GM12872 (cell line): Measurements from ENCODE around the gene BCAS3.

Source experiments
- CTCF ChIP-seq: IDR thresholded peaks from 3 replicates; pipeline ENCODE4 v1.5.1; 2011; ENCODE audit warnings: low read depth, mild to moderate bottlenecking, low read length, moderate library complexity; ENCODE audit not compliant: insufficient read depth

Gene BCAS3

DNA sequence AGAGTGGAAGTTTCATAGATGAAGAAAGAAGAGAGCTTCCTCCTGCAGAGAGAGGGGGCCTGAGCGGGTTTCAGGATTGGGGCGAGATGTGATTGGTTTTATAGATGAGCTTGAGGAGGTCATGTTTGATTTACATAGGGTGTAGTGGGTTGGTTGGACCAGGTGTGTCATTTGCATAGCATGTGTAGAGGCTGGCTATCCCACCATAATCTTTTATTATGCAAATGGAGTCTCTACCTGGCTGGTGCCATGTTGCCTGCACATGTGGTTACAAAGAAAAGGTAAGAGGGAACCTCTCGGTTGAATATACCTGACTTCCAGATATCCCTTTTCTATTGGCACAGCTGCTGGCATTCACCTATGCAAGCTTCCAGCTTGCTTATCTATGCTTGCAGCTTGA is 228.1 kb downstream of the BCAS3 start:
- TF ChIP-seq CTCF = no peak

DNA sequence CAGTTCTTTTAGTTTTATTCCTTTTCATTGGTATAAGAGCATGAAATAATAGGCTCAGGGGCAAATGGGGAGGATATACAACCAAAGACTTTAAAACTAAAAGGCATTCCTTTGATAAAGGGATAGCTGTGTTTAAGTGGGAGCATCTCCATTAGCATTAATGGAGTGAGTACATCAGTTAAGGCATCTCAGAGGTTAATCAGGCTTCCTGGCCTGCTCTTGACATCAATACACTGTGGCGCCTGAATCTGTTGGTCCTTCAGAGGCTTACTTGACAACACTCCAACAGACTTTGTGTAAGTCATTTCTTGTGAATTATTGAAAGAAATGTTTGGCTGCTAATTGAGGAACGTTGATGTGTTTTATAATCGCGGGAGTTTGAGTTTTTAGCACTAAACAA is 230.7 kb downstream of the BCAS3 start:
- TF ChIP-seq CTCF = no peak

DNA sequence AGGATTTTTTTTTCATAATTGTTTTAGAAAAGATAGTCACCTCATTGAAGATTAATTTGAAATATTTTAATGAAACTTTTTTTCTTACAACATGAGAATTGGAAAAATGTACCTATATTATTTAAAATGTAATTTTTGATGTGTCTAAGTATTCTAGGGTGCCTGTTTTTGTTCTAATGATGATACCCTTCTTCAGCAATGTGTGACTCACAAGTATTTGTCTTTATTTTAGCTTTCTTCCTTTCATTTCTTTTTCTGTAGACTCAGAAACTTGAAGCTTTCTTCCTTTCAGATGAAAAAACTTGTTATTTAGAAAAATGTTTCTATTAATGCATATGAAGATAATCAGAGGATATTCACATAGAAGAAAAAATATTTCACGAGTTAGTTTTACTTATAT is 231.8 kb downstream of the BCAS3 start:
- no peak for TF ChIP-seq CTCF

DNA sequence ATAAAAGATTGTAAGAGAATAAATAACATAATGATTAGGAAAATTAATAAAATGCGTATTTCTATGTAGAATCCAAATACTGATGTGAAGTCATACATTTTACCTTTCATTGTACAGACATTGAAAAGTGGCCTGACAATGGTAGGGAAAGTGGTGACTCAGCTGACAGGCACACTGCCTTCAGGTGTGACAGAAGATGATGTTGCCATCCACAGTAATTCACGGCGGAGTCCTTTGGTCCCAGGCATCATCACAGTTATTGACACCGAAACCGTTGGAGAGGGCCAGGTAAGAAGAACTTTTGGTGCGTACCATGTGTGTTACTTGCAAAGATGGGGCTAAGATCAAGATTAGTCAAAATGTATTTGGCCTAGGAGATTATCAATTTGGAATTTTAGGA is 232.8 kb downstream of the BCAS3 start:
- no peak for TF ChIP-seq CTCF

DNA sequence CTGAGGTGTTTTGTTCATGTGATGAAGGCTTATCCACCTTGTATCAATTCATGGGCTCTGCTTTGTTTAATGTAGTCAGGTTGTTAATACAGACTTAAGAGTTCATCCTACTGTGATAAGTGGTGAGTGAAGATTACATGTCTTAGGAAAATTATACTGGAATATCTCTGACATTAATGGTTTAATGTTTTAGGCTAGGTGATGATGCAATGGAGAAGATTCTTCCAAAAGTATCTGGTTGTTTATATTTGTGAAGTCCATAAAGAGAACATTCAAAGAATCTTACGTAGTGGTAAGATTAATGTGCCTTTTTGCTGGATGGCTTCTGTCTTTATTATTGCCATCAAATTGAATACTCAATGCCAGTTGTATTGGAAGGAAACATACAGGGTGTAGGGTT is 236.4 kb downstream of the BCAS3 start:
- no peak for TF ChIP-seq CTCF

DNA sequence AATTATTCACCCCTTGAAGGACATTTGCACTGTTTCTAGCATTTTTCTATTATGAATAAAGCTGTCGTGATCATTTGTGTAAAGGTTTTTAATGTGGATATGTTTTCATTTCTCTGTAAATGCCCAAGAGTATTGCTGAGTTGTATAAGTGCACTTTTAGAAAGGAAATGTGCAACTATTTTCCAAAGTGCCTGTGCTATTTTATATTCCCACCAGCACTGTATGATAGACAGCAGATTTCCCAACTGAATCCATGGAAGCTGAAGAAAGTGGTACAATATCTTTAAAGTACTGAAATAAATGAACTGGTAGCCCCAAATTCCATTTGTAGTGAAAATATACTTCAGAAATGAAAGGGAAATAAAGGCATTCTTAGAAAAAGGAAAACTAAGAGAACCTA is 238.4 kb downstream of the BCAS3 start:
- no peak for TF ChIP-seq CTCF

- TF ChIP-seq CTCF = no peak
Measured at GRCh38 chr17:60920107-60920506, 242.5 kb downstream of the BCAS3 start.

- TF ChIP-seq CTCF = no peak
Measured at GRCh38 chr17:60923000-60923399, 245.3 kb downstream of the BCAS3 start.
